Keratinocyte (primary cell): ENCODE results near the gene ING4. TPM values are rescaled to one million over a fixed set of nuclear protein-coding genes. Genes with fewer than 3 reads are reported as not detected.

Experiments used
- DNase-seq: peaks from one replicate; pipeline ENCODE4 v3.0.0-alpha.2; 2011; ENCODE audit warnings: low read depth, missing footprints, low spot score
- FAIRE-seq: peaks from 2 replicates; lab custom pipeline; 2011; peaks lifted over from hg19 to GRCh38; lab: Jason Lieb, UNC
- H2AFZ ChIP-seq: 2 replicates; pipeline ENCODE4 v1.6.0; 2012; ENCODE audit warnings: low read length, control low read depth, inconsistent platforms; ENCODE audit not compliant: control insufficient read depth
- H3K27ac ChIP-seq: 2 replicates; pipeline ENCODE4 v1.5.1; 2011; ENCODE audit warnings: low read length; ENCODE audit not compliant: control insufficient read depth, insufficient read depth
- H3K27me3 ChIP-seq: 3 replicates; pipeline ENCODE4 v1.6.0; 2011; ENCODE audit warnings: low read length; ENCODE audit not compliant: control insufficient read depth, insufficient read depth; ENCODE audit errors: extremely low read depth
- H3K36me3 ChIP-seq, 2 experiments: 2 replicates in 1 of 2; 3 replicates in 1 of 2; pipeline ENCODE4 v1.5.1; 2011; ENCODE audit warnings: low read length in 2 of 2, mild to moderate bottlenecking in 1 of 2; ENCODE audit not compliant: control insufficient read depth in 2 of 2, insufficient read depth in 2 of 2; ENCODE audit errors: extremely low read depth in 1 of 2
- H3K4me1 ChIP-seq: 3 replicates; pipeline ENCODE4 v1.5.1; 2011; ENCODE audit warnings: low read length; ENCODE audit not compliant: control insufficient read depth, insufficient read depth; ENCODE audit errors: extremely low read depth
- H3K4me2 ChIP-seq: 3 replicates; pipeline ENCODE4 v1.6.0; 2011; ENCODE audit warnings: low read depth, low read length; ENCODE audit not compliant: control insufficient read depth, insufficient read depth; ENCODE audit errors: extremely low read depth
- H3K4me3 ChIP-seq, 3 experiments: fragments of 200-600 bp in 1 of 3; sonication (generic) in 1 of 3; 2 replicates in 2 of 3; 3 replicates in 1 of 3; pipeline ENCODE4 v1.5.1; 2011 to 2016; ENCODE audit warnings: low read length in 3 of 3, mild to moderate bottlenecking in 3 of 3, control low read depth in 2 of 3, inconsistent platforms in 1 of 3, low read depth in 1 of 3, mixed read lengths in 1 of 3, mixed run types in 1 of 3, moderate library complexity in 1 of 3; ENCODE audit not compliant: control insufficient read depth in 2 of 3, insufficient read depth in 2 of 3; ENCODE audit errors: extremely low read depth in 1 of 3
- H3K79me2 ChIP-seq: 2 replicates; pipeline ENCODE4 v1.6.0; 2012; ENCODE audit warnings: low read length; ENCODE audit not compliant: control insufficient read depth, insufficient read depth
- H3K9ac ChIP-seq: 3 replicates; pipeline ENCODE4 v1.6.0; 2011; ENCODE audit warnings: low read length; ENCODE audit not compliant: control insufficient read depth, insufficient read depth; ENCODE audit errors: extremely low read depth
- H3K9me1 ChIP-seq: 3 replicates; pipeline ENCODE4 v1.6.0; 2011; ENCODE audit warnings: low read length; ENCODE audit not compliant: control insufficient read depth, insufficient read depth; ENCODE audit errors: extremely low read depth
- H3K9me3 ChIP-seq: 2 replicates; pipeline ENCODE4 v1.5.1; 2012; ENCODE audit warnings: low read depth, low read length; ENCODE audit not compliant: control insufficient read depth
- H4K20me1 ChIP-seq: 3 replicates; pipeline ENCODE4 v1.6.0; 2011; ENCODE audit warnings: low read length; ENCODE audit not compliant: control insufficient read depth, insufficient read depth; ENCODE audit errors: extremely low read depth
- CTCF ChIP-seq, 3 experiments: IDR thresholded peaks in 1 of 3; conservative IDR thresholded peaks in 1 of 3; optimal IDR thresholded peaks in 1 of 3; 2 replicates in 2 of 3; 3 replicates in 1 of 3; pipeline versions ENCODE3 to v1.5.1; 2011; ENCODE audit warnings: low read length in 3 of 3, mild to moderate bottlenecking in 3 of 3, moderate library complexity in 2 of 3, control low read depth in 1 of 3, inconsistent platforms in 1 of 3; ENCODE audit not compliant: insufficient read depth in 2 of 3; ENCODE audit errors: extremely low read depth in 1 of 3
- EZH2 ChIP-seq: IDR thresholded peaks from one replicate; pipeline ENCODE4 v1.6.1; 2012; ENCODE audit warnings: inconsistent platforms, mild to moderate bottlenecking, low read length, moderate library complexity
- dilution Hi-C: fragments of 300-500 bp; cut with MboI; formaldehyde crosslinking; loops from one replicate; pipeline ENCODE4 v1.7.0; 2020; ENCODE audit warnings: low sequenced_read_pairs; ENCODE audit not compliant: extremely low pct_ligation_motif_present
- polyA plus RNA-seq, 5 experiments: library from polyadenylated mRNA; depleted of rRNA in 3 of 5; stranded (reverse) in 3 of 5; stranded (forward) in 1 of 5; unstranded in 1 of 5; fragments of >200 nt; gene quantifications; 1 replicate in 1 of 5; 2 replicates in 3 of 5; 3 replicates in 1 of 5; pipeline versions ENCODE4 v1.2.1 to v1.2.3, GENCODE V29; 2011 to 2012; ENCODE audit warnings: missing spikeins in 2 of 5, low read depth in 1 of 5, low replicate concordance in 1 of 5

Gene ING4
- polyA plus RNA-seq, 1 donor (not counting 4 experiments of a cell fraction or from before 2014, with no cell fraction given): 30.4 TPM

DNA sequence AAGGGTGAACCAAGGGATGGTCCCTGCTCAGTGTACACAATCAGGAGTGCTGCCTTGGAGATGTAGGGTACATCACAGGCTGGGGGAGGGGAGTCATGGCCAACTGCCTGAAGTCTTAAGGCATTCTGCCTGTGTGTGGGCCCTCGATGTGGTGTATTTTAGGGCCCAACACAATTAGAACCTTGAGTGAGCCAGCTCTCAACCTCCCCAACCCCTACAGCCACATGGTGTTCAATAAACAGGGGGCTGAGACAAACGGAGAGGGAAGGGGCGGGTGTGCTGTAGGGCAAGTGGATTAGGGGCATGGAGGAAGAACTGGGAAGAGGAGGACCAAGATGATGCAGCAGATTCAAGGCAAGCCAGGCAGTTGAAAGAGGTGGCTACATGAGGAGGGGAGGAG lies 47.1 kb downstream of the ING4 start:
- H3K79me2 ChIP-seq: no peaks in the 10 kb centered on the region
- H3K27me3 ChIP-seq: no peaks in the 10 kb centered on the region
- TF ChIP-seq CTCF (optimal IDR thresholded peaks at IDR 0.05 in 1 of 3, IDR thresholded peaks at IDR 0.05 in 1 of 3, conservative IDR thresholded peaks at IDR 0.05 in 1 of 3; ENCODE audit: extremely low read depth in 1 of 3, insufficient read depth in 2 of 3, low read length in 3 of 3): no peak
- H3K9ac ChIP-seq: no peak overlapping the region
- no peaks in the 10 kb centered on the region for H3K9me3 ChIP-seq
- H2AFZ ChIP-seq: no peak overlapping the region
- dilution Hi-C loops: no loop called here
- no peaks in the 10 kb centered on the region for H3K9me1 ChIP-seq
- peaks cover 15% of the 10 kb centered on the region for H3K4me1 ChIP-seq
- H3K27ac ChIP-seq: no peak overlapping the region
- H3K4me3 ChIP-seq: no peak overlapping the region
- FAIRE-seq: no peak
- no peak for DNase-seq
- no peak overlapping the region for H3K4me2 ChIP-seq
- peaks cover 6 to 8% of the 10 kb centered on the region in 2 experiments for H3K36me3 ChIP-seq
- H4K20me1 ChIP-seq: no peaks in the 10 kb centered on the region

GRCh38 chr12:6614513-6615172 lies 48.3 kb downstream of the ING4 start:
- no peaks in the 10 kb centered on the region for H3K79me2 ChIP-seq
- peaks cover 15% of the 10 kb centered on the region for H3K4me1 ChIP-seq
- no peak overlapping the region for H3K4me2 ChIP-seq
- dilution Hi-C loops: no loop called here
- no peak for TF ChIP-seq EZH2
- TF ChIP-seq CTCF (optimal IDR thresholded peaks at IDR 0.05 in 1 of 3, IDR thresholded peaks at IDR 0.05 in 1 of 3, conservative IDR thresholded peaks at IDR 0.05 in 1 of 3; ENCODE audit: extremely low read depth in 1 of 3, insufficient read depth in 2 of 3, low read length in 3 of 3): peak; percentile 14 to 53 (median 45)
- no peak overlapping the region for H3K9ac ChIP-seq
- no peak overlapping the region for H3K4me3 ChIP-seq
- no peaks in the 10 kb centered on the region for H3K9me3 ChIP-seq
- H3K27me3 ChIP-seq: no peaks in the 10 kb centered on the region
- peak overlapping the region; percentile 31 for H2AFZ ChIP-seq
- FAIRE-seq (no peak), DNase-seq (no peak)
- H3K27ac ChIP-seq: no peak overlapping the region
- peaks cover under 1 to 5% of the 10 kb centered on the region in 2 experiments for H3K36me3 ChIP-seq
- H4K20me1 ChIP-seq: no peaks in the 10 kb centered on the region
- no peaks in the 10 kb centered on the region for H3K9me1 ChIP-seq
